ENCODE measurements around the gene ANO1.

ANO1 gene

GRCh38 chr11:70098936-70099335, 20.8 kb downstream of the ANO1 start:
- Histone ChIP-seq H3K4me3 (ENCODE audit: low read length in 2 of 2) (no peak overlapping the region), H3K36me3 (ENCODE audit: control insufficient read depth in 2 of 2, insufficient read depth in 2 of 2, low read length in 2 of 2) (no peaks in the 10 kb centered on the region), H3K27me3 (ENCODE audit: control insufficient read depth in 1 of 2, insufficient read depth in 2 of 2, low read length in 2 of 2) (no peaks in the 10 kb centered on the region), H3K4me1 (ENCODE audit: control insufficient read depth, insufficient read depth, low read length) (no peaks in the 10 kb centered on the region), H3K9me3 (ENCODE audit: control insufficient read depth in 2 of 2, low read length in 2 of 2) (peaks cover 0 to 4% of the 10 kb centered on the region in 2 donors), H3K9ac (ENCODE audit: low read length in 2 of 2) (no peak overlapping the region), H3K27ac (ENCODE audit: low read length) (no peak overlapping the region)

- H3K36me3 ChIP-seq (ENCODE audit: control insufficient read depth in 2 of 2, insufficient read depth in 2 of 2, low read length in 2 of 2): no peaks in the 10 kb centered on the region
- no peaks in the 10 kb centered on the region for H3K4me1 ChIP-seq (ENCODE audit: control insufficient read depth, insufficient read depth, low read length)
- no peak overlapping the region for H3K9ac ChIP-seq (ENCODE audit: low read length in 2 of 2)
- no peak overlapping the region for H3K27ac ChIP-seq (ENCODE audit: low read length)
- H3K27me3 ChIP-seq (ENCODE audit: control insufficient read depth in 1 of 2, insufficient read depth in 2 of 2, low read length in 2 of 2): no peaks in the 10 kb centered on the region
- H3K4me3 ChIP-seq (ENCODE audit: low read length in 2 of 2): no peak overlapping the region
- H3K9me3 ChIP-seq (ENCODE audit: control insufficient read depth in 2 of 2, low read length in 2 of 2): peaks cover 0 to 4% of the 10 kb centered on the region in 2 donors
Observed at GRCh38 chr11:70099578-70100279, 21.6 kb downstream of the ANO1 start.

GRCh38 chr11:70100280-70100603, 22.1 kb downstream of the ANO1 start:
- Histone ChIP-seq H3K4me3 (ENCODE audit: low read length in 2 of 2) (no peak overlapping the region), H3K36me3 (ENCODE audit: control insufficient read depth in 2 of 2, insufficient read depth in 2 of 2, low read length in 2 of 2) (no peaks in the 10 kb centered on the region), H3K9ac (ENCODE audit: low read length in 2 of 2) (no peak overlapping the region), H3K27ac (ENCODE audit: low read length) (no peak overlapping the region), H3K9me3 (ENCODE audit: control insufficient read depth in 2 of 2, low read length in 2 of 2) (peaks cover 0 to 4% of the 10 kb centered on the region in 2 donors), H3K27me3 (ENCODE audit: control insufficient read depth in 1 of 2, insufficient read depth in 2 of 2, low read length in 2 of 2) (no peaks in the 10 kb centered on the region), H3K4me1 (ENCODE audit: control insufficient read depth, insufficient read depth, low read length) (no peaks in the 10 kb centered on the region)

GRCh38 chr11:70100791-70101190, 22.7 kb downstream of the ANO1 start:
- H3K9me3 ChIP-seq (ENCODE audit: control insufficient read depth in 2 of 2, low read length in 2 of 2): no peaks in the 10 kb centered on the region
- no peak overlapping the region for H3K9ac ChIP-seq (ENCODE audit: low read length in 2 of 2)
- no peaks in the 10 kb centered on the region for H3K36me3 ChIP-seq (ENCODE audit: control insufficient read depth in 2 of 2, insufficient read depth in 2 of 2, low read length in 2 of 2)
- H3K27me3 ChIP-seq (ENCODE audit: control insufficient read depth in 1 of 2, insufficient read depth in 2 of 2, low read length in 2 of 2): no peaks in the 10 kb centered on the region
- H3K27ac ChIP-seq (ENCODE audit: low read length): no peak overlapping the region
- H3K4me3 ChIP-seq (ENCODE audit: low read length in 2 of 2): no peak overlapping the region
- no peaks in the 10 kb centered on the region for H3K4me1 ChIP-seq (ENCODE audit: control insufficient read depth, insufficient read depth, low read length)

- Histone ChIP-seq H3K36me3 (ENCODE audit: control insufficient read depth in 2 of 2, insufficient read depth in 2 of 2, low read length in 2 of 2) (no peaks in the 10 kb centered on the region), H3K27ac (ENCODE audit: low read length) (no peak overlapping the region), H3K27me3 (ENCODE audit: control insufficient read depth in 1 of 2, insufficient read depth in 2 of 2, low read length in 2 of 2) (no peaks in the 10 kb centered on the region), H3K4me1 (ENCODE audit: control insufficient read depth, insufficient read depth, low read length) (no peaks in the 10 kb centered on the region), H3K4me3 (ENCODE audit: low read length in 2 of 2) (no peak overlapping the region), H3K9me3 (ENCODE audit: control insufficient read depth in 2 of 2, low read length in 2 of 2) (no peaks in the 10 kb centered on the region), H3K9ac (ENCODE audit: low read length in 2 of 2) (no peak overlapping the region)
Observed at GRCh38 chr11:70103256-70103975, 25.3 kb downstream of the ANO1 start.

GRCh38 chr11:70104419-70104818, 26.3 kb downstream of the ANO1 start:
- Histone ChIP-seq H3K9ac (ENCODE audit: low read length in 2 of 2) (no peak overlapping the region), H3K4me3 (ENCODE audit: low read length in 2 of 2) (no peak overlapping the region), H3K27me3 (ENCODE audit: control insufficient read depth in 1 of 2, insufficient read depth in 2 of 2, low read length in 2 of 2) (no peaks in the 10 kb centered on the region), H3K4me1 (ENCODE audit: control insufficient read depth, insufficient read depth, low read length) (no peaks in the 10 kb centered on the region), H3K36me3 (ENCODE audit: control insufficient read depth in 2 of 2, insufficient read depth in 2 of 2, low read length in 2 of 2) (no peaks in the 10 kb centered on the region), H3K27ac (ENCODE audit: low read length) (no peak overlapping the region), H3K9me3 (ENCODE audit: control insufficient read depth in 2 of 2, low read length in 2 of 2) (no peaks in the 10 kb centered on the region)

GRCh38 chr11:70104961-70105360, 26.8 kb downstream of the ANO1 start:
- no peak overlapping the region for H3K27ac ChIP-seq (ENCODE audit: low read length)
- H3K9ac ChIP-seq (ENCODE audit: low read length in 2 of 2): no peak overlapping the region
- no peaks in the 10 kb centered on the region for H3K4me1 ChIP-seq (ENCODE audit: control insufficient read depth, insufficient read depth, low read length)
- no peaks in the 10 kb centered on the region for H3K36me3 ChIP-seq (ENCODE audit: control insufficient read depth in 2 of 2, insufficient read depth in 2 of 2, low read length in 2 of 2)
- H3K27me3 ChIP-seq (ENCODE audit: control insufficient read depth in 1 of 2, insufficient read depth in 2 of 2, low read length in 2 of 2): no peaks in the 10 kb centered on the region
- H3K4me3 ChIP-seq (ENCODE audit: low read length in 2 of 2): no peak overlapping the region
- H3K9me3 ChIP-seq (ENCODE audit: control insufficient read depth in 2 of 2, low read length in 2 of 2): no peaks in the 10 kb centered on the region

- Histone ChIP-seq H3K27me3 (ENCODE audit: control insufficient read depth in 1 of 2, insufficient read depth in 2 of 2, low read length in 2 of 2) (no peaks in the 10 kb centered on the region), H3K9me3 (ENCODE audit: control insufficient read depth in 2 of 2, low read length in 2 of 2) (no peaks in the 10 kb centered on the region), H3K36me3 (ENCODE audit: control insufficient read depth in 2 of 2, insufficient read depth in 2 of 2, low read length in 2 of 2) (no peaks in the 10 kb centered on the region), H3K27ac (ENCODE audit: low read length) (no peak overlapping the region), H3K4me3 (ENCODE audit: low read length in 2 of 2) (no peak overlapping the region), H3K9ac (ENCODE audit: low read length in 2 of 2) (no peak overlapping the region), H3K4me1 (ENCODE audit: control insufficient read depth, insufficient read depth, low read length) (no peaks in the 10 kb centered on the region)
Observed at GRCh38 chr11:70105369-70105754, 27.2 kb downstream of the ANO1 start.

- H3K27me3 ChIP-seq (ENCODE audit: control insufficient read depth in 1 of 2, insufficient read depth in 2 of 2, low read length in 2 of 2): no peaks in the 10 kb centered on the region
- no peaks in the 10 kb centered on the region for H3K9me3 ChIP-seq (ENCODE audit: control insufficient read depth in 2 of 2, low read length in 2 of 2)
- H3K9ac ChIP-seq (ENCODE audit: low read length in 2 of 2): no peak overlapping the region
- H3K27ac ChIP-seq (ENCODE audit: low read length): no peak overlapping the region
- H3K4me3 ChIP-seq (ENCODE audit: low read length in 2 of 2): no peak overlapping the region
- H3K4me1 ChIP-seq (ENCODE audit: control insufficient read depth, insufficient read depth, low read length): no peaks in the 10 kb centered on the region
- no peaks in the 10 kb centered on the region for H3K36me3 ChIP-seq (ENCODE audit: control insufficient read depth in 2 of 2, insufficient read depth in 2 of 2, low read length in 2 of 2)
Observed at GRCh38 chr11:70105755-70106571, 27.8 kb downstream of the ANO1 start.

GRCh38 chr11:70106757-70107156, 28.6 kb downstream of the ANO1 start:
- no peak overlapping the region for H3K27ac ChIP-seq (ENCODE audit: low read length)
- no peaks in the 10 kb centered on the region for H3K36me3 ChIP-seq (ENCODE audit: control insufficient read depth in 2 of 2, insufficient read depth in 2 of 2, low read length in 2 of 2)
- no peaks in the 10 kb centered on the region for H3K4me1 ChIP-seq (ENCODE audit: control insufficient read depth, insufficient read depth, low read length)

More at GRCh38 chr11:70106757-70107156, 28.6 kb downstream of the ANO1 start:
- H3K9me3 ChIP-seq (ENCODE audit: control insufficient read depth in 2 of 2, low read length in 2 of 2): no peaks in the 10 kb centered on the region
- no peak overlapping the region for H3K4me3 ChIP-seq (ENCODE audit: low read length in 2 of 2)
- no peak overlapping the region for H3K9ac ChIP-seq (ENCODE audit: low read length in 2 of 2)
- H3K27me3 ChIP-seq (ENCODE audit: control insufficient read depth in 1 of 2, insufficient read depth in 2 of 2, low read length in 2 of 2): no peaks in the 10 kb centered on the region

All from stomach smooth muscle (tissue), 2 donors.